ENCODE measurements around the gene NAV2.

Gene NAV2

DNA sequence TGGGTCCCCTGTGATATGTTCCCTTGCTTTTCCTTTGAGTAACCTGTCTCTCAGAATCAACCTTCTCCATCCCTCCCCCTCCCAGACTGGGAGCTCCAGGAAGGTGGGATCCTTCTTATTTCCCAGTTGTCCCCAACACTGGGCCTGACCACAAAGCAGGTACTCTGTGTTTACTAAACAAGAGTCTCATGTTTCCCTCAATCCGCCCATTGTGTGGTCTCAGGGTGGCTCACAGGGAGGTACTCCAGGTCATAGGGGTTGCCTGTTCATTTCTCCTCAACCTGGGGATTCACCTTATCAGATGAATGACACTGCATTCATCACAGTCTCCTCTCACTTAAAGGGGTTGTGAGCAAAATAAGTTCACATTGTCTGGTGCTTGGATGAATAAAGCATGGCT lies 26.4 kb upstream of the NAV2 start:
- DNase-seq = no peak

DNA sequence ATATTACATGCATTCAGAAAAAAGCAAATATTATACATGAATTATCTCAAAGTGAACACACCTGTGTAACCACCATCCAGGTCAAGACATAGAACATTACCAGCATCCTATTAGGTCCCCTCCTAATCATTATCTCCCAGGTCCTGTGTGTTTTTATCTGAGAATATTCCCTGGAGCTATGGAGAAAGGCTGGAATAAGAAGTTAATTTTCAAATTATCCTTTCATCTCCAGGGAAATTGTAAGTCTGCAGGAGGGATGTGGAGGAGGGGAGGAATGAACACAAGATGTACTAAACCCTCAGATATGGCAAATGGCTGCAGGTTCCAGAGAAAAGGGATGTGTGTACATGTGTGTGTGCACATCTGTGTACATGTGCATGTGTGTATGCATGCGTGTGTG lies 25.2 kb upstream of the NAV2 start:
- DNase-seq = no peak

- no peak for DNase-seq
Measured at GRCh38 chr11:19689281-19690000, 23.2 kb upstream of the NAV2 start.

DNA sequence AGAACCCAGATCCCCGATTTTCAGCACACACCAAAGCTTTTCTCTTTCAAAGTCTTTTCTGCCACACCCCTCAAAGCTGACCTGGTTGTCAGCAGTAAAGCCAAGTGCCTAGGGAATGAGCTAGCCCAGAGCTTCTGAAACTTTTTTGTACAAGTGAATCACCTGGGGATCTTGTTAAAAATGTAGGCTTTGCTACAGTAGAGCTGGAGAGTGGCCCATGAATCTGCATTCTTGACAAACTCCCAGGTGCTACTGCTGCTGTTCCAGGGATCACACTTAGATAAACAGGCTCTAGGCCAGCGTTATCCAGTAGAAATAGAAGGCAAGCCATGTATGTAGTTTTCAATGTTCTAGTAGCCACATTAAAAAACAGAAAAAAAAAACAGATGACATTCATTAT lies 21.8 kb upstream of the NAV2 start:
- no peak for DNase-seq

DNA sequence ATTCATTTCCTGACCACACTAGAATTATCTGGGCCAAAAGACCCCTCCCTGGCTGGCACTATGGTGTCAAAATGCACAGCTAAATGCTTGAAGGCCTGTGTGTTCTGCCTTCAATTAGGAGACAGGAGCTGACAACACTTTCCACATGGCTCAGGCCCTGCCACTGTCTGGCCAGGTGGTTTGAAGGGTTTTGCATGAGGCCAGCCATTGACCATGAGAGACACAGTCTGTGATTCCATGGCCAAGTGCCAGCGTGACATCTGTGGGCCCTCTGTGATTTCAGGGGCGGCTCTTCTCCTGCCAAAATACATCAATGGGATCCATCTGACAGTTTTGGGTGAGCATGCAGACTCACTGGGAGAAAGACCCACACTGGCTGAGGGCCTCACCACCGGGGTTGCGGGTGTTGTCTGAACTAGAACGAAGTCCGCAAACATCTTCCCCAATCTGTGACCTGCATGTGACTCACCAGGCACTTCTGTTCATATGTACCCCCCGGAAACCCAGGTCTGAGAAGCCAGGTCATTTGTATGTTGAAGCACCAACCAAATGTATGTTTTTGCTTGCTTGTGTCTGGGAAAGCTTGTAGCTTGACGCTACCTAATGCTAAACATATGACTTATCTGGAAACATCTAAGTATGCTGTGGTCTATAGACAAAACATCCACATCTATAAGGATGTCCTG lies 20.7 kb upstream of the NAV2 start:
- no peak for DNase-seq

DNA sequence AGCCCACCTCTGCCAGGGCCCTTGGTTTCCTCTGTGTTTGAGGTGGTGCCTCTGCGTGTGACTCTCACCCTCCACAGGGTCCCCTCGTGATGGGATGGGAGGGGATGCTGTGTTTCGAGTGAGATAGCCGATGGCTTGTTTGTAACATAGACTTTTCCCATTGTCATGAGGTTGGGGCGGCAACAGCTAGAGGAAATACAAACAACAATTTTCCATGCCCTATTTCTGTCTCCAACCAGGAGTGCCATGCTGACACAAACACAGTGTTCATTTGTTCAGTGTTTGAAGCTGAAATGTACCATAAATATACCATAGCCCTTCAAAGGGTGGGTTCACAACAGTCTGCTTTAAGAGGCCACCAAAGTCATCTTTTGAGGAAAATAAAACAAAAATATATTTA lies 19.5 kb upstream of the NAV2 start:
- DNase-seq = no peak

GRCh38 chr11:19694796-19695345 lies 17.8 kb upstream of the NAV2 start:
- no peak for DNase-seq

GRCh38 chr11:19696073-19696472 lies 16.6 kb upstream of the NAV2 start:
- no peak for DNase-seq

- no peak for DNase-seq
Measured at GRCh38 chr11:19696904-19697303, 15.7 kb upstream of the NAV2 start.

DNA sequence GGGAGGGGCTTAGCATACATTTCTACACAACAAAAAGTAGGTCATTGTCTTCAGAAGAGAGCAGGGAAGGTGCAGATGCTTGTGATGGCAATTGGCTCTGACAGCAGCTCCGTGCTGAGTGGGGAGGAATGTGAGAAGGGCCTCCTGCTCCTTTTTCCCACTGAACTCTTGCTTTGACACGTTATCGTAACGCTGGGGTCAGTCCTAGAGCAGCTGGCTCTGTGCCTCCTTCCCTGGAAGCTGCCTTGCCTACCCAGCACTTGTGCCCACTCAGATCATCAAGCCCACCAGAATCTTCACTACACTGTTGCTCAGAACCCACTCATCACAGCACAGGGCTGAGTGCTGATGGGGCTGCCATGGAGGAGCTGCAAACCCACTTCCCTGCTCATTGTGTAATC lies 14.9 kb upstream of the NAV2 start:
- no peak for DNase-seq

- DNase-seq = no peak
Measured at GRCh38 chr11:19698493-19699292, 13.9 kb upstream of the NAV2 start.

- no peak for DNase-seq
Measured at GRCh38 chr11:19701421-19701820, 11.2 kb upstream of the NAV2 start.

GRCh38 chr11:19702620-19703019 lies 10.0 kb upstream of the NAV2 start:
- DNase-seq = no peak

DNA sequence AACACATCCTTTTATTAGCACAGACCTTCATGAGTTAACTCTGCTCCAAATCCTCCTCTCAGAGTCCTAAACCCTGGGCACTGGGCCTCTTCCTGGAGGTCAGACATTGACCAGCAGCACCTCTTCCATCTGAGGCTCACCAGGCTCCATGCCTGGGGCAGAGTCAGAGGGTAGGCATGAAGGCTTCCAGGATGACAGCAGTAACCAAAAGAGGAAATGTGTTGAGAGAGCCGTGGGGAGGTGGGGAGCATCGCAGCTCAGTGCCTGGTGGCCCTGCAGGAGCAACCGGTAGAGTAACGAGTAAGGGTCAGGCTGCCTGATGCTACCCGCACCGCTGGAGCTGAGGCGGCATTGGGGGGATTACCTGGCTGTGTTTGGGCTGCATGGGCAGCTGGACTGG lies 9.4 kb upstream of the NAV2 start:
- DNase-seq = no peak

DNA sequence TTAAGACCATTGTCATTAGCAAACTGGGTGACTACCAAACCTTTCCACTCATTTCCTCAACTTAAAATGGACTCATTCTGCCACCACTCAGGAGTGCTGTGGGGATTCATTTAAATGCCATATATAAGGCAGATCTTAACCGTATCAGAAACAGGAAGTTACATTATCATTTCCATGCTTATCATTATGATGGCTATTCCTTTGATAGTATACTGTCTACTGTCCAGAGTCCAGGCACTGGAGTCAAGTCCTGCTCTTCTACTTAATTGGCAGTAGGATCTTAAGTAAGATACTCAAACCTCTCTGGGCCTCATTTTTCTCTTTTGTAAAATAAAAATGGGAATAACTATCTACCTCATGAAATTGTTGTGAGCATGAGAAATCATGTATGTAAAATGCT lies 8.4 kb upstream of the NAV2 start:
- no peak for DNase-seq

DNA sequence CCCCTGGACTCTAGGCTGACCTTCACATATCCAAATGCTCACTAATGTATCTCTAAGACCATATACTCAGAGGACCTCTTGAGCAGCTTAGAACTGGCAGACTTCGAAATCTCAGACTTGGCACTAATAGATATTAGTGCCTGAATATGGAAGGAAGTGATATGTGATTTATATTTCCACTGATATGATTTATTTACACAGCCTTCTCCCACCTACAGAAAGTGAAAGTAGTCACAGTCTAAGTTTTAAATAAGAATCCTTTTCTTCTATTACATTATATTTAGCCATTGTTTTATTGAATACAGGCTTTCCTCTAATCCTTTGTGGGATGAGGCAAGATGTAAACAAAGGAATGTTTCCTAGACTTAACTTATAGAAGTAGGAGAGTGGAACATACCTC lies 6.7 kb upstream of the NAV2 start:
- DNase-seq = no peak

- DNase-seq = peak in 1 of 2 donors; percentile 23
Measured at GRCh38 chr11:19711911-19712280, 741 bp upstream of the NAV2 start.

- no peak for DNase-seq
Measured at GRCh38 chr11:19713196-19714021, 772 bp downstream of the NAV2 start.

- no peak for DNase-seq
Measured at GRCh38 chr11:19714022-19714386, 1.4 kb downstream of the NAV2 start.

- DNase-seq = no peak
Measured at GRCh38 chr11:19714387-19715363, 2.0 kb downstream of the NAV2 start.

GRCh38 chr11:19715373-19715772 lies 2.7 kb downstream of the NAV2 start:
- no peak for DNase-seq

DNA sequence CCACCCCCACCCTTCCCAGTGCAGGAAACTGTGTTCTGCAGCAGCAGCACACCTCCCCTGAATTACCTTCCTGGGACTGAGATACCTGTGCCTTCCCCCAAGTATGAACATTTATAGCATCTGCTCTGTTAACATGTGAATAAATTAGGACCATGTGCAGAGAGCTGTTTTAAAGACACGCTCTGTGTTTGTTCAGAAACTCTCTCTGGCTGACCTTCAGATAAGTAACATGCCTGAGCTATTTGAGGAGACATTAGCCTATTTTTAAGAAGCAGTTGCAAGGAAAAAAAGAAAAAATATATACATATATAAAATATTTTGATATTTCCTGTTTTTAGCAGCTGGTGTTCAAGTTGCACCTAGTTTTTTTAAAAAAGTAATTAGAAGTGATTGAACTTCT lies 5.4 kb downstream of the NAV2 start:
- no peak for DNase-seq
